K562 (cell line): Measurements from ENCODE around the gene DNAJC13. TPM values are rescaled to one million over a fixed set of nuclear protein-coding genes. Genes with fewer than 3 reads are reported as not detected.

ENCODE experiments used
- KDM4B ChIP-seq, 2 experiments: fragments of 450-650 bp in 1 of 2; sonication (generic) in 1 of 2; IDR thresholded peaks; 2 replicates each; pipeline ENCODE4 v1.6.1; 2016 to 2017; ENCODE audit warnings: borderline replicate concordance in 2 of 2, antibody characterized with exemption in 1 of 2, low read depth in 1 of 2, mild to moderate bottlenecking in 1 of 2
- SUPT5H ChIP-seq: fragments of 450-650 bp; IDR thresholded peaks from 2 replicates; pipeline ENCODE4 v1.6.1; 2016
- ZNF518B ChIP-seq: fragments of 250-450 bp; sonication (Bioruptor Pico); IDR thresholded peaks from 2 replicates; pipeline ENCODE4 v1.5.0; 2021; ENCODE audit warnings: mild to moderate bottlenecking, moderate library complexity
- polyA plus RNA-seq, 8 experiments: library from polyadenylated mRNA; depleted of rRNA in 4 of 8; stranded (reverse) in 5 of 8; unstranded in 3 of 8; fragments of >200 nt; fragmentation: Nextera tagmentation in 2 of 8; fragmentation: Illumina TruSeq in 1 of 8; extraction: Ambion mirVana in 2 of 8; extraction: Trizol in 1 of 8; gene quantifications; 2 replicates each; pipeline versions ENCODE4 v1.2.1 to v1.2.3, GENCODE V29; 2011 to 2014; ENCODE audit warnings: inconsistent platforms in 1 of 8, missing spikeins in 1 of 8
- total RNA-seq, 7 experiments: library from RNA; depleted of rRNA in 6 of 7; stranded (reverse); fragments of >200 nt in 6 of 7; fragmentation: Illumina TruSeq in 2 of 7; extraction: Trizol in 2 of 7; gene quantifications; 2 replicates each; pipeline versions ENCODE4 v1.2.1 to v1.2.3, GENCODE V29; 2011 to 2021; ENCODE audit warnings: low replicate concordance in 1 of 7
- TF ChIP-seq, protein P1 (sequence below): fragments of 250-450 bp; sonication (Bioruptor Pico); IDR thresholded peaks from 2 replicates; pipeline ENCODE4 v1.8.0; 2021; ENCODE audit warnings: moderate library complexity, mild to moderate bottlenecking, inconsistent platforms

The DNAJC13 gene
- total and polyA plus RNA-seq, 9 of the 15 experiments (the other 6 are each of a cell fraction or from before 2014, with no cell fraction given) = 2.9 to 17.1 (median 10.2) TPM

DNA sequence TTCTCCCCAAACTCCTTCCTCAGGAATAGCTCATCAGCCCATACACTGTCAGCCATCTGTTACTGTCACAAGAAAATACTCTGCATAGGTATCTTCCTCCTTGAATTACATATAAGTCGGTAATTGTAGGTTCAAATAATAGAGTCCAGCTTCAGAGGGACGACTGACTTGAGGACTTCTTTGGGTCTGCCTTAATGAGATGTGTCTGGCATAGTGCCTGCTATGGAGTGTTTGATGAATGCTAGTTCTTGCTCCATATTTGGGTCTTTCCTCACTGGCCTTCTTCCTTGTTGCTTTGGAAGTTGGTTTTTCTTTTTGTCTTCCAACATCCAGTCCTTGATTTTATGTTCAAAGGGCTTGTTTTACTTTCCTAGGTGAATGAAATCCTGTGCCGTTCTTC is 113.3 kb downstream of the DNAJC13 start (continued):
- TF ChIP-seq ZNF518B = no peak
- TF ChIP-seq SUPT5H = no peak
- no peak for TF ChIP-seq KDM4B (IDR thresholded peaks at IDR 0.05; ENCODE audit: borderline replicate concordance in 2 of 2, low read depth in 1 of 2)
- TF ChIP-seq, protein P1, sequence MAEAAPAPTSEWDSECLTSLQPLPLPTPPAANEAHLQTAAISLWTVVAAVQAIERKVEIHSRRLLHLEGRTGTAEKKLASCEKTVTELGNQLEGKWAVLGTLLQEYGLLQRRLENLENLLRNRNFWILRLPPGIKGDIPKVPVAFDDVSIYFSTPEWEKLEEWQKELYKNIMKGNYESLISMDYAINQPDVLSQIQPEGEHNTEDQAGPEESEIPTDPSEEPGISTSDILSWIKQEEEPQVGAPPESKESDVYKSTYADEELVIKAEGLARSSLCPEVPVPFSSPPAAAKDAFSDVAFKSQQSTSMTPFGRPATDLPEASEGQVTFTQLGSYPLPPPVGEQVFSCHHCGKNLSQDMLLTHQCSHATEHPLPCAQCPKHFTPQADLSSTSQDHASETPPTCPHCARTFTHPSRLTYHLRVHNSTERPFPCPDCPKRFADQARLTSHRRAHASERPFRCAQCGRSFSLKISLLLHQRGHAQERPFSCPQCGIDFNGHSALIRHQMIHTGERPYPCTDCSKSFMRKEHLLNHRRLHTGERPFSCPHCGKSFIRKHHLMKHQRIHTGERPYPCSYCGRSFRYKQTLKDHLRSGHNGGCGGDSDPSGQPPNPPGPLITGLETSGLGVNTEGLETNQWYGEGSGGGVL (CRISPR knock-in tag) = no peak
